ENCODE data around the gene ESCO1. TPM values are rescaled to one million over a fixed set of nuclear protein-coding genes. Genes with fewer than 3 reads are reported as not detected.

Gene ESCO1
- total and polyA plus RNA-seq, 11 donors = 7.0 to 11.1 (median 9.1) TPM

GRCh38 chr18:21602299-21602587 lies 1.7 kb upstream of the ESCO1 start:
- Histone ChIP-seq H3K9me3 (no peaks in the 10 kb centered on the region), H3K27ac (peak overlapping the region in 1 of 12 donors; percentile 64), H3K27me3 (no peaks in the 10 kb centered on the region), H3K4me1 (peaks cover 0 to 27% (median 12%) of the 10 kb centered on the region in 12 donors), H3K4me3 (no peak overlapping the region), H3K36me3 (no peaks in the 10 kb centered on the region)
- intact Hi-C loops (cut with DNase I) = loop anchor here in 7 of 10 donors (5.0 to 10.0 kb wide), 8 partner anchors 100 to 407 kb away; partner anchors contain the start of genes ABHD3 (in 4 of the 7) and MIB1 (in 2 of the 7)
- no peak for TF ChIP-seq POLR2A (IDR thresholded peaks at IDR 0.05)
- no peak for TF ChIP-seq CTCF (IDR thresholded peaks at IDR 0.05)
- DNase-seq (no peak), ATAC-seq (no peak)
- 86 to 95% (median 91%) methylated on average over 5 of the region's 5 CpGs for WGBS, 4 donors

GRCh38 chr18:21599585-21600525 lies 649 bp downstream of the ESCO1 start:
- Histone ChIP-seq H3K36me3 (no peaks in the 10 kb centered on the region), H3K4me3 (peak overlapping the region; percentile 67 to 97 (median 84)), H3K9me3 (no peaks in the 10 kb centered on the region), H3K27me3 (no peaks in the 10 kb centered on the region), H3K27ac (peak overlapping the region; percentile 81 to 99 (median 94)), H3K4me1 (peaks cover 0 to 24% (median 14%) of the 10 kb centered on the region in 12 donors)
- TF ChIP-seq POLR2A (IDR thresholded peaks at IDR 0.05) = no peak
- TF ChIP-seq CTCF (IDR thresholded peaks at IDR 0.05) = peak in 1 of 12 donors; percentile 7
- ATAC-seq (peak; percentile 49 to 73 (median 68)), DNase-seq (peak in 3 of 5 donors; percentile 32 to 46 (median 34))
- 0 to 1% (median 1%) methylated on average over 32 to 67 of the region's 67 CpGs for WGBS, 4 donors
- intact Hi-C loops (cut with DNase I) = loop anchor here in 7 of 10 donors (1.0 to 10.0 kb wide), 9 partner anchors 12 to 405 kb away; partner anchors contain the start of genes ABHD3 (in 4 of the 7), MIB1 (in 2 of the 7) and SNRPD1 (in 1 of the 7)

- Histone ChIP-seq H3K4me3 (peak overlapping the region; percentile 67 to 97 (median 84)), H3K9me3 (no peaks in the 10 kb centered on the region), H3K27ac (peak overlapping the region in 10 of 12 donors; percentile 81 to 99 (median 96)), H3K36me3 (no peaks in the 10 kb centered on the region), H3K27me3 (no peaks in the 10 kb centered on the region), H3K4me1 (peaks cover 0 to 24% (median 14%) of the 10 kb centered on the region in 12 donors)
- DNase-seq (no peak), ATAC-seq (no peak)
- 67 to 72% (median 71%) methylated on average over 18 of the region's 18 CpGs for WGBS, 4 donors
- intact Hi-C loops (cut with DNase I) = no loop called here
- TF ChIP-seq POLR2A (IDR thresholded peaks at IDR 0.05) = no peak
- no peak for TF ChIP-seq CTCF (IDR thresholded peaks at IDR 0.05)
Measured at GRCh38 chr18:21598726-21599584, 1.5 kb downstream of the ESCO1 start.
